ENCODE measurements around the gene PPDPF. TPM values are rescaled to one million over a fixed set of nuclear protein-coding genes. Genes with fewer than 3 reads are reported as not detected.

Gene PPDPF
- total and polyA plus RNA-seq, 12 donors = 186 to 433 (median 270) TPM

- peaks cover 0 to 19% (median 10%) of the 10 kb centered on the region in 9 donors for H3K4me1 ChIP-seq
- TF ChIP-seq CTCF (IDR thresholded peaks at IDR 0.05) = no peak
- ATAC-seq (no peak), DNase-seq (no peak)
- H3K4me3 ChIP-seq = no peak overlapping the region
- intact Hi-C loops (cut with DNase I) = loop anchor here in 1 of 10 donors (10.0 kb wide), 1 partner anchor 343 kb away; no protein-coding TSS in a partner anchor
- peaks cover 0 to 21% (median 5%) of the 10 kb centered on the region in 7 donors for H3K27me3 ChIP-seq
- no peaks in the 10 kb centered on the region for H3K9me3 ChIP-seq
- WGBS, 2 donors = 84 to 87% methylated on average over 36 of the region's 36 CpGs
- H3K36me3 ChIP-seq = no peaks in the 10 kb centered on the region
- H3K27ac ChIP-seq = no peak overlapping the region
These were observed 21.5 kb downstream of the PPDPF start for GRCh38 chr20:63542031-63542559.

- no peak for TF ChIP-seq CTCF (IDR thresholded peaks at IDR 0.05)
- no peak for ATAC-seq
These were observed 22.1 kb downstream of the PPDPF start for GRCh38 chr20:63542696-63543095.

GRCh38 chr20:63543131-63543530, 22.6 kb downstream of the PPDPF start:
- no peak for DNase-seq
- Histone ChIP-seq H3K36me3 (no peaks in the 10 kb centered on the region), H3K4me3 (no peak overlapping the region), H3K27me3 (peaks cover 0 to 31% (median 15%) of the 10 kb centered on the region in 7 donors), H3K4me1 (peaks cover 0 to 8% (median 5%) of the 10 kb centered on the region in 9 donors), H3K27ac (no peak overlapping the region), H3K9me3 (no peaks in the 10 kb centered on the region)
- WGBS, 2 donors = 89 to 95% methylated on average over 10 of the region's 10 CpGs
- no peak for TF ChIP-seq CTCF (IDR thresholded peaks at IDR 0.05)
- intact Hi-C loops (cut with DNase I) = loop anchor here in 1 of 10 donors (10.0 kb wide), 1 partner anchor 342 kb away; no protein-coding TSS in a partner anchor
- no peak for ATAC-seq

More at GRCh38 chr20:63542696-63543095, 22.1 kb downstream of the PPDPF start:
- no peak for DNase-seq
- intact Hi-C loops (cut with DNase I) = loop anchor here in 1 of 10 donors (10.0 kb wide), 1 partner anchor 342 kb away; no protein-coding TSS in a partner anchor
- Histone ChIP-seq H3K4me3 (no peak overlapping the region), H3K36me3 (no peaks in the 10 kb centered on the region), H3K4me1 (peaks cover 0 to 13% (median 8%) of the 10 kb centered on the region in 9 donors), H3K9me3 (no peaks in the 10 kb centered on the region), H3K27ac (no peak overlapping the region), H3K27me3 (peaks cover 0 to 27% (median 11%) of the 10 kb centered on the region in 7 donors)
- 83 to 87% methylated on average over 10 of the region's 10 CpGs for WGBS, 2 donors

GRCh38 chr20:63543733-63544132, 23.2 kb downstream of the PPDPF start:
- H3K27me3 ChIP-seq = peaks cover 0 to 37% (median 19%) of the 10 kb centered on the region in 7 donors
- H3K9me3 ChIP-seq = no peaks in the 10 kb centered on the region
- no peak for DNase-seq
- peaks cover 0 to 2% (median 0%) of the 10 kb centered on the region in 9 donors for H3K4me1 ChIP-seq
- no peak overlapping the region for H3K27ac ChIP-seq
- WGBS, 2 donors = 90% methylated on average over 6 of the region's 6 CpGs
- no peak overlapping the region for H3K4me3 ChIP-seq
- intact Hi-C loops (cut with DNase I) = loop anchor here in 1 of 10 donors (10.0 kb wide), 1 partner anchor 341 kb away; no protein-coding TSS in a partner anchor
- no peak for TF ChIP-seq CTCF (IDR thresholded peaks at IDR 0.05)
- ATAC-seq = no peak
- no peaks in the 10 kb centered on the region for H3K36me3 ChIP-seq

All from heart right ventricle (tissue), 16 donors.